ENCODE data around the gene ADARB2.

ADARB2 gene

DNA sequence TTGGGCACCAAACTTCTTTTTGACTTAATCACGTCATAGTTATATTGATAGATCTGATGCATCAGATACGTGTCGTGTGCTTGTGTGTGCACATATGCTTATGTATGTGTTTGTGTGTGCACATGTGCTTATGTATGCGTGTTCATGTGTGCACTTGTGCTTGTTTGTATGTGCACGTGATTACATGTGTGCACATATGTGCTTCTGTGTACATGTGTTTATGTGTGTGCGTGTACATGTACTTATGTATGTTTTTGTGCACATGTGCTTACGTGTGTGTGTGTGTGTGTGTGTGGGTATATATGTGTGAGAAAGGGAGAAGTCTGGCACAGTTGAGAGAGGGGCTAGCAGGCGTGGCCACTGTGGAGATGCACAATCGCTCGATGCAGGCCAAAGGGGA is 507.8 kb downstream of the ADARB2 start:
- WGBS, 2 donors (ENCODE audit: extremely low coverage in 2 of 2, insufficient read length in 2 of 2, insufficient replicate concordance in 1 of 2), result no CpG with 5 or more reads among the region's 10 CpGs

DNA sequence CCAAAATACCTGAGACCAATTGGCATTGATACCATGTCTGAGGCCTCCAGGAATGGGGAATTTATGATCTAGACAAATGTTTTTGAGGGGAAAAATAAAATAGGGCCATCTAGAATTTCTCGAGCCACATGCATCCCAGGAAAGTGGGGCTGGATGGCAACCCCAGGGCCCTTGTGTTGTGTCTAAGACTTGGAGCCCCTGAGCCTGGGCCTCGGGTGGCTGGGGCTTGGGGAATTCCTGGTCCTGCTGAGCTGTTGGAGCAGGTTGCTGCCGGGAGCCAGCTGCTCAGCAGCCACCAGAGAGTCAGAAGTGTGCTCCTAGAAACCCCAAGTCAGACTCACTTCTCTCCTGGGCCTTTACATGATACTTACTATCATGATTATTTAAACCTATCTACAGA is 508.2 kb downstream of the ADARB2 start:
- no peak overlapping the region for H3K4me2 ChIP-seq (ENCODE audit: insufficient read depth, low read length, poor library complexity, severe bottlenecking)
- WGBS, 2 donors (ENCODE audit: extremely low coverage in 2 of 2, insufficient read length in 2 of 2, insufficient replicate concordance in 1 of 2), result no CpG with 5 or more reads among the region's 3 CpGs
- H3K27ac ChIP-seq (replicated peaks; ENCODE audit: low read length), result no peak overlapping the region
- H3K23ac ChIP-seq (ENCODE audit: low read depth, low read length, poor library complexity), result no peak overlapping the region
- H4K8ac ChIP-seq (ENCODE audit: low read depth, low read length), result no peak overlapping the region
- H2AK5ac ChIP-seq (ENCODE audit: low read depth, low read length), result no peak overlapping the region
- H3K4ac ChIP-seq (ENCODE audit: low read length), result no peak overlapping the region
- peaks cover 0 to 6% of the 10 kb centered on the region in 2 donors for H3K4me1 ChIP-seq (ENCODE audit: control insufficient read depth in 2 of 2, insufficient read depth in 1 of 2, low read depth in 1 of 2, low read length in 2 of 2)
- H2BK12ac ChIP-seq (ENCODE audit: low read length), result no peak overlapping the region
- peaks cover 0 to 24% (median 3%) of the 10 kb centered on the region in 3 experiments for H3K27me3 ChIP-seq (ENCODE audit: control insufficient read depth in 3 of 3, insufficient read depth in 3 of 3, low read depth in 1 of 3, low read length in 3 of 3)
- no peak overlapping the region for H2BK15ac ChIP-seq (ENCODE audit: low read length)
- no peak overlapping the region for H3K4me3 ChIP-seq (ENCODE audit: low read length in 2 of 2)
- peaks cover 0 to 8% of the 10 kb centered on the region in 2 donors for H3K9me3 ChIP-seq (replicated peaks in 1 of 2; ENCODE audit: control insufficient read depth in 2 of 2, insufficient read depth in 1 of 2, low read depth in 1 of 2, low read length in 2 of 2)
- H3K9ac ChIP-seq (ENCODE audit: low read depth, low read length, poor library complexity), result no peak overlapping the region
- H2BK120ac ChIP-seq (ENCODE audit: low read depth, low read length), result no peak overlapping the region
- peaks cover 2% of the 10 kb centered on the region for H3K79me1 ChIP-seq (ENCODE audit: low read depth, low read length)
- no peak overlapping the region for H3K14ac ChIP-seq (ENCODE audit: low read length)
- no peak overlapping the region for H3K18ac ChIP-seq (ENCODE audit: low read length)
- H2BK5ac ChIP-seq (ENCODE audit: low read length), result no peak overlapping the region
- no peaks in the 10 kb centered on the region for H3K36me3 ChIP-seq (replicated peaks in 1 of 2; ENCODE audit: control insufficient read depth in 2 of 2, insufficient read depth in 2 of 2, low read length in 2 of 2)
- H4K91ac ChIP-seq (ENCODE audit: low read depth, low read length, poor library complexity), result no peak overlapping the region
- H2AFZ ChIP-seq (ENCODE audit: low read length), result no peak overlapping the region
- DNase-seq (ENCODE audit: low spot score), result no peak

More for the DNA sequence above, 507.8 kb downstream of the ADARB2 start:
- Histone ChIP-seq H2BK5ac (ENCODE audit: low read length) (no peak overlapping the region), H3K9me3 (replicated peaks in 1 of 2; ENCODE audit: control insufficient read depth in 2 of 2, insufficient read depth in 1 of 2, low read depth in 1 of 2, low read length in 2 of 2) (peaks cover 0 to 8% of the 10 kb centered on the region in 2 donors), H3K27me3 (ENCODE audit: control insufficient read depth in 3 of 3, insufficient read depth in 3 of 3, low read depth in 1 of 3, low read length in 3 of 3) (peaks cover 0 to 29% (median 3%) of the 10 kb centered on the region in 3 experiments), H3K18ac (ENCODE audit: low read length) (no peak overlapping the region), H3K4ac (ENCODE audit: low read length) (no peak overlapping the region), H3K36me3 (replicated peaks in 1 of 2; ENCODE audit: control insufficient read depth in 2 of 2, insufficient read depth in 2 of 2, low read length in 2 of 2) (no peaks in the 10 kb centered on the region), H3K79me1 (ENCODE audit: low read depth, low read length) (peaks cover 2% of the 10 kb centered on the region), H4K91ac (ENCODE audit: low read depth, low read length, poor library complexity) (no peak overlapping the region), H3K9ac (ENCODE audit: low read depth, low read length, poor library complexity) (no peak overlapping the region), H3K4me1 (ENCODE audit: control insufficient read depth in 2 of 2, insufficient read depth in 1 of 2, low read depth in 1 of 2, low read length in 2 of 2) (peaks cover 0 to 6% of the 10 kb centered on the region in 2 donors), H2BK12ac (ENCODE audit: low read length) (no peak overlapping the region), H3K23ac (ENCODE audit: low read depth, low read length, poor library complexity) (no peak overlapping the region), H2BK15ac (ENCODE audit: low read length) (no peak overlapping the region), H2AFZ (ENCODE audit: low read length) (no peak overlapping the region), H3K4me3 (ENCODE audit: low read length in 2 of 2) (no peak overlapping the region), H2AK5ac (ENCODE audit: low read depth, low read length) (no peak overlapping the region), H2BK120ac (ENCODE audit: low read depth, low read length) (no peak overlapping the region), H4K8ac (ENCODE audit: low read depth, low read length) (no peak overlapping the region), H3K4me2 (ENCODE audit: insufficient read depth, low read length, poor library complexity, severe bottlenecking) (no peak overlapping the region), H3K27ac (replicated peaks; ENCODE audit: low read length) (no peak overlapping the region), H3K14ac (ENCODE audit: low read length) (no peak overlapping the region)
- DNase-seq (ENCODE audit: low spot score), result no peak

DNA sequence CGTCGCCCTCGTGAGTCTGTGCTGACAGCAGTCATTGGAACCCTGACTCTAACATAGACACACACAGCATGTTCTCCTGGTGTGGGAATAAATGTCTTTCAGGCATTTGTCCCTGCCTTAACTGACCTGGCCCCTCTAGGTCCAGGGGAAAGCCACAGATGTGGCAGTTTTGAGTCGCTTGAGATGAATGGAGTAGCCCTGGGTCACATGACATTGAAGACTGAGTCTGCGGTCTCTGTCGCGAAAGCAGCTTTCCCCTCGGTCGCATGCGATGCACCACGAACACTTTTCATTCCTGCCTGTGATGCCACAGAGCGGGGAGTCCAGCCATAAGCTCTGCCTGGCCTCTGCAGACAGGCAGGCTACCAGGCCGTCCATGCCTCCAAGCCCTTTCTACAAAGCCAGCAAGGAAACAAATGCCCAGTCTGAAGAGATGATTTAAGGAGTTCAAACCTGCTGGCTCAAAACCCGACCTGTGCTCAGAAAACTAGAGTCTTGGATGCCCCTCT is 508.8 kb downstream of the ADARB2 start:
- Histone ChIP-seq H3K36me3 (replicated peaks in 1 of 2; ENCODE audit: control insufficient read depth in 2 of 2, insufficient read depth in 2 of 2, low read length in 2 of 2) (no peaks in the 10 kb centered on the region), H3K23ac (ENCODE audit: low read depth, low read length, poor library complexity) (no peak overlapping the region), H2BK15ac (ENCODE audit: low read length) (no peak overlapping the region), H2AFZ (ENCODE audit: low read length) (no peak overlapping the region), H3K4me1 (ENCODE audit: control insufficient read depth in 2 of 2, insufficient read depth in 1 of 2, low read depth in 1 of 2, low read length in 2 of 2) (peaks cover 0 to 6% of the 10 kb centered on the region in 2 donors), H3K18ac (ENCODE audit: low read length) (peak overlapping the region; percentile 51), H4K8ac (ENCODE audit: low read depth, low read length) (no peak overlapping the region), H3K27ac (replicated peaks; ENCODE audit: low read length) (no peak overlapping the region), H3K14ac (ENCODE audit: low read length) (no peak overlapping the region), H2BK12ac (ENCODE audit: low read length) (no peak overlapping the region), H2BK5ac (ENCODE audit: low read length) (no peak overlapping the region), H4K91ac (ENCODE audit: low read depth, low read length, poor library complexity) (no peak overlapping the region), H3K4ac (ENCODE audit: low read length) (no peak overlapping the region), H3K27me3 (ENCODE audit: control insufficient read depth in 3 of 3, insufficient read depth in 3 of 3, low read depth in 1 of 3, low read length in 3 of 3) (peaks cover 0 to 18% (median 3%) of the 10 kb centered on the region in 3 experiments), H3K9me3 (replicated peaks in 1 of 2; ENCODE audit: control insufficient read depth in 2 of 2, insufficient read depth in 1 of 2, low read depth in 1 of 2, low read length in 2 of 2) (peaks cover 0 to 8% of the 10 kb centered on the region in 2 donors), H3K4me2 (ENCODE audit: insufficient read depth, low read length, poor library complexity, severe bottlenecking) (no peak overlapping the region), H3K4me3 (ENCODE audit: low read length in 2 of 2) (no peak overlapping the region), H3K79me1 (ENCODE audit: low read depth, low read length) (peaks cover 2% of the 10 kb centered on the region), H3K9ac (ENCODE audit: low read depth, low read length, poor library complexity) (no peak overlapping the region), H2BK120ac (ENCODE audit: low read depth, low read length) (no peak overlapping the region), H2AK5ac (ENCODE audit: low read depth, low read length) (no peak overlapping the region)
- no peak for DNase-seq (ENCODE audit: low spot score)
- no CpG with 5 or more reads among the region's 14 CpGs for WGBS, 2 donors (ENCODE audit: extremely low coverage in 2 of 2, insufficient read length in 2 of 2, insufficient replicate concordance in 1 of 2)

DNA sequence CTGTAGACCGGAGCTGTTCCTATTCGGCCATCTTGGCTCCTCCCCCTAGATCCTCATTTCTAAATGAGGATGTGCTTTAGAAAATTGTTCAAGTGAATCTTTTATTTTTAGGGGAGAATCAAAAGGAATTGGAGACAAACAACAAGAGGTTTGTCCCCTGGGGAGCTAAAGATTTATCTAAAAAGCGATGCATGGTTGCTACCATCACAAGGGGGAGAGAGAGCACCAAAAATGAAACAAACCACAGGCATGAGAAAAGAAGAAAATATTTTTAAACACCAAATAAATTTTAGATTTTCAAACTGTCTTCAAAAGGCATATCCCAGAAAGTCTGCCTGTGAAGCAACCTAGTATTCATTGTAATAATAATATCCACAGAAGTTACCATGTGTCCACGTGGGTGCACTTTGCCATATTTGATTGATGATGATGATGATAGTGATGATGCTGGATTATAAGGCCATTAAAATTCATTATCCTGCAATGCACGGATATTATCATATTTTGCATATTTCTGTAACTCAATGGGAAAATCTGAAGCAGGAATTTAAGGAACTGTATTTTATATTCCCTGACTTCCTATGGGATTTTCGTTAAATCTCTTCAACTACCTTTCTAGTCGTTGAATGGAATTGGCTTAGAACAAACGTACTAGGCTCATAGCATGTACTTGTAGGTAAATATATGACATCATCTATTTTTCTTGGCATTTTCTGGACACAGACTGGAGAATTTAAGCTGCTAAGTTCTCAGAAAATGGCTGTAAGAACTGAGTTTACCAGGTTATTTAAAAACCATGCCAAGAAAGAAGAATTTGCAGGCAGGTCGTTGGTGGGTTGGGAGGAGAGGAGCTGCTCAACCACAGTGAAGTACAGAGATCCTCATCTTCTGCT is 509.6 kb downstream of the ADARB2 start:
- H3K4me1 ChIP-seq (ENCODE audit: control insufficient read depth in 2 of 2, insufficient read depth in 1 of 2, low read depth in 1 of 2, low read length in 2 of 2), result peaks cover 0 to 6% of the 10 kb centered on the region in 2 donors
- no peak overlapping the region for H3K4me2 ChIP-seq (ENCODE audit: insufficient read depth, low read length, poor library complexity, severe bottlenecking)
- no peak overlapping the region for H3K14ac ChIP-seq (ENCODE audit: low read length)
- no peak overlapping the region for H4K8ac ChIP-seq (ENCODE audit: low read depth, low read length)
- no peak overlapping the region for H3K9ac ChIP-seq (ENCODE audit: low read depth, low read length, poor library complexity)
- H2BK12ac ChIP-seq (ENCODE audit: low read length), result no peak overlapping the region
- no peak overlapping the region for H2BK120ac ChIP-seq (ENCODE audit: low read depth, low read length)
- peaks cover 0 to 11% (median 3%) of the 10 kb centered on the region in 3 experiments for H3K27me3 ChIP-seq (ENCODE audit: control insufficient read depth in 3 of 3, insufficient read depth in 3 of 3, low read depth in 1 of 3, low read length in 3 of 3)
- DNase-seq (ENCODE audit: low spot score), result no peak
- no peak overlapping the region for H2AK5ac ChIP-seq (ENCODE audit: low read depth, low read length)
- H3K79me1 ChIP-seq (ENCODE audit: low read depth, low read length), result peaks cover 2% of the 10 kb centered on the region
- H3K4ac ChIP-seq (ENCODE audit: low read length), result no peak overlapping the region
- no peak overlapping the region for H4K91ac ChIP-seq (ENCODE audit: low read depth, low read length, poor library complexity)
- no peak overlapping the region for H3K27ac ChIP-seq (replicated peaks; ENCODE audit: low read length)
- peak overlapping the region; percentile 40 for H2AFZ ChIP-seq (ENCODE audit: low read length)
- H3K4me3 ChIP-seq (ENCODE audit: low read length in 2 of 2), result no peak overlapping the region
- no CpG with 5 or more reads among the region's 9 CpGs for WGBS, 2 donors (ENCODE audit: extremely low coverage in 2 of 2, insufficient read length in 2 of 2, insufficient replicate concordance in 1 of 2)
- no peak overlapping the region for H3K23ac ChIP-seq (ENCODE audit: low read depth, low read length, poor library complexity)
- H2BK5ac ChIP-seq (ENCODE audit: low read length), result no peak overlapping the region
- H3K18ac ChIP-seq (ENCODE audit: low read length), result no peak overlapping the region
- H2BK15ac ChIP-seq (ENCODE audit: low read length), result no peak overlapping the region
- no peaks in the 10 kb centered on the region for H3K36me3 ChIP-seq (replicated peaks in 1 of 2; ENCODE audit: control insufficient read depth in 2 of 2, insufficient read depth in 2 of 2, low read length in 2 of 2)
- H3K9me3 ChIP-seq (replicated peaks in 1 of 2; ENCODE audit: control insufficient read depth in 2 of 2, insufficient read depth in 1 of 2, low read depth in 1 of 2, low read length in 2 of 2), result peaks cover 0 to 8% of the 10 kb centered on the region in 2 donors
